GM18507 (cell line): ENCODE results near the gene TP73.

Experiments
- DNase-seq: peaks from one replicate; pipeline ENCODE4 v3.0.0; 2011; ENCODE audit warnings: low read depth; ENCODE audit not compliant: insufficient read length; ENCODE audit errors: extremely low spot score
- FAIRE-seq: peaks from 2 replicates; lab custom pipeline; 2011; peaks lifted over from hg19 to GRCh38; lab: Jason Lieb, UNC

TP73 gene

GRCh38 chr1:3649342-3650247 is 2.7 kb upstream of the TP73 start, which contains the start of gene WRAP73:
WRAP73 (minus strand) TSS chr1:3650103; CDS start chr1:3649999, 104 bp downstream.
- FAIRE-seq: peak; percentile 98

GRCh38 chr1:3650248-3651025 is 1.9 kb upstream of the TP73 start:
- FAIRE-seq: no peak

More at GRCh38 chr1:3649342-3650247, 2.7 kb upstream of the TP73 start, which contains the start of gene WRAP73:
- peak; percentile 91 for DNase-seq

GRCh38 chr1:3651026-3651929 is 1.0 kb upstream of the TP73 start:
- FAIRE-seq: no peak
- no peak for DNase-seq

More at GRCh38 chr1:3650248-3651025, 1.9 kb upstream of the TP73 start:
- no peak for DNase-seq

GRCh38 chr1:3652548-3653285 is 401 bp downstream of the TP73 start:
- DNase-seq: no peak
- no peak for FAIRE-seq

GRCh38 chr1:3653286-3653618 is 936 bp downstream of the TP73 start:
- DNase-seq (no peak), FAIRE-seq (peak; percentile 5)

- DNase-seq: no peak
- no peak for FAIRE-seq
These were observed 2.4 kb downstream of the TP73 start for GRCh38 chr1:3654549-3655281.

GRCh38 chr1:3656450-3657095 is 4.3 kb downstream of the TP73 start:
- FAIRE-seq (peak; percentile 97), DNase-seq (peak; percentile 73)

GRCh38 chr1:3657096-3657475 is 4.8 kb downstream of the TP73 start:
- no peak for DNase-seq
- no peak for FAIRE-seq

- DNase-seq: no peak
These were observed 5.4 kb downstream of the TP73 start for GRCh38 chr1:3657578-3658230.

GRCh38 chr1:3658231-3658615 is 5.9 kb downstream of the TP73 start:
- no peak for FAIRE-seq
- no peak for DNase-seq

More at GRCh38 chr1:3657578-3658230, 5.4 kb downstream of the TP73 start:
- FAIRE-seq: no peak

- FAIRE-seq (no peak), DNase-seq (no peak)
These were observed 6.8 kb downstream of the TP73 start for GRCh38 chr1:3659093-3659492.

GRCh38 chr1:3660704-3661103 is 8.4 kb downstream of the TP73 start:
- DNase-seq (no peak), FAIRE-seq (peak; percentile 18)

GRCh38 chr1:3661631-3662030 is 9.3 kb downstream of the TP73 start:
- FAIRE-seq: no peak
- no peak for DNase-seq

GRCh38 chr1:3662080-3662671 is 9.9 kb downstream of the TP73 start:
- DNase-seq: no peak
- no peak for FAIRE-seq

- FAIRE-seq: no peak
- DNase-seq: no peak
These were observed 11.8 kb downstream of the TP73 start for GRCh38 chr1:3663999-3664699.

GRCh38 chr1:3664700-3665375 is 12.5 kb downstream of the TP73 start:
- DNase-seq: no peak
- no peak for FAIRE-seq
